Fibroblast of pulmonary artery (primary cell): Measurements from ENCODE around the gene FLRT1.

ENCODE experiments used
- DNase-seq: peaks from one replicate; pipeline ENCODE4 v3.0.0-alpha.2; 2010; ENCODE audit warnings: low read depth
- H3K4me3 ChIP-seq: replicated peaks from 2 replicates; pipeline ENCODE4 v1.5.1; 2011; ENCODE audit warnings: low read depth, mild to moderate bottlenecking, control low read depth, low read length, moderate library complexity
- TF ChIP-seq, protein P1 (sequence below): IDR thresholded peaks from 2 replicates; pipeline ENCODE4 v1.5.1; 2011; ENCODE audit warnings: mild to moderate bottlenecking, control low read depth, low read length, inconsistent platforms; ENCODE audit errors: missing control alignments

FLRT1 gene

GRCh38 chr11:64065141-64065465 is 29.4 kb downstream of the FLRT1 start:
- H3K4me3 ChIP-seq = no peak overlapping the region
- TF ChIP-seq, protein P1, sequence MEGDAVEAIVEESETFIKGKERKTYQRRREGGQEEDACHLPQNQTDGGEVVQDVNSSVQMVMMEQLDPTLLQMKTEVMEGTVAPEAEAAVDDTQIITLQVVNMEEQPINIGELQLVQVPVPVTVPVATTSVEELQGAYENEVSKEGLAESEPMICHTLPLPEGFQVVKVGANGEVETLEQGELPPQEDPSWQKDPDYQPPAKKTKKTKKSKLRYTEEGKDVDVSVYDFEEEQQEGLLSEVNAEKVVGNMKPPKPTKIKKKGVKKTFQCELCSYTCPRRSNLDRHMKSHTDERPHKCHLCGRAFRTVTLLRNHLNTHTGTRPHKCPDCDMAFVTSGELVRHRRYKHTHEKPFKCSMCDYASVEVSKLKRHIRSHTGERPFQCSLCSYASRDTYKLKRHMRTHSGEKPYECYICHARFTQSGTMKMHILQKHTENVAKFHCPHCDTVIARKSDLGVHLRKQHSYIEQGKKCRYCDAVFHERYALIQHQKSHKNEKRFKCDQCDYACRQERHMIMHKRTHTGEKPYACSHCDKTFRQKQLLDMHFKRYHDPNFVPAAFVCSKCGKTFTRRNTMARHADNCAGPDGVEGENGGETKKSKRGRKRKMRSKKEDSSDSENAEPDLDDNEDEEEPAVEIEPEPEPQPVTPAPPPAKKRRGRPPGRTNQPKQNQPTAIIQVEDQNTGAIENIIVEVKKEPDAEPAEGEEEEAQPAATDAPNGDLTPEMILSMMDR = no peak
- no peak for DNase-seq

- H3K4me3 ChIP-seq = no peak overlapping the region
- TF ChIP-seq, protein P1 = no peak
- no peak for DNase-seq
Observed at GRCh38 chr11:64065712-64066111, 30.0 kb downstream of the FLRT1 start.

DNA sequence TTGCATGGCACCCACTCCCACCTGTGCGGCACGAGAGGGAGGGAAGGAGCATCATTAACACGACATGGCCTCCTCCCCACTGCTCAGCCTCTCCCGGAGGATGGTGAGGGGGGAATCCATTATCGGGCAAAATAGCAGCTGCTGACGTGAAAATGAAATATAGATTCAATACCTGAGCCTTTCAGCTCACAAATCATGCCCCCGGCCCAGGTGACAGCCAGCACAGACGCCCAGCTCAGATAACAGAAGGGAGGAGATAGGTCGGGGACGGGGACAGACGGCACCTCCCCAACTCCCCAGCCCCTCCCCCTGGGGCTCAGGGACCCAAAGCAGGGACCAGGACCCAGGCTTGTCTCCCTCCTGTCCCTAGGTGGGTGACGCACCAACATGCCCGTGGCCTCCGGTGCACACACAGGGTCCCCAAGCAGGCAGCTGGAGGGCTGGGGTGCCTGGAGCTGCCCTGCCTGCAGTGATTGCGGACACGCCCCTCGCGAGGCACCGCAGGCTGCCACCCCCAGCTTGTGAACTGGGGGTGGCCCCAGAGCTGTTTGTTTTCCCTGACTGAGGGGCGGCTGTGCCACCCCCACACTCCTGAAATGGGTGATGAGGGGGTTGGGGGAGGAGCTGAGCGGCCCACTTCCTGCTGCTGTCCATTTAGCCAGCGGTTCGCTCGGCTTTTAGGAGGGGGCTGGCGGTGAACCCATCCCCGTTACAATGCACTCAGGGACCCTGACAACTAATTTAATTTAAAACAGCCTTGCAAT is 31.7 kb downstream of the FLRT1 start:
- no peak for DNase-seq
- H3K4me3 ChIP-seq = no peak overlapping the region
- TF ChIP-seq, protein P1 = no peak

GRCh38 chr11:64068705-64069400 is 33.1 kb downstream of the FLRT1 start:
- no peak for DNase-seq
- TF ChIP-seq, protein P1 = no peak
- no peak overlapping the region for H3K4me3 ChIP-seq

DNA sequence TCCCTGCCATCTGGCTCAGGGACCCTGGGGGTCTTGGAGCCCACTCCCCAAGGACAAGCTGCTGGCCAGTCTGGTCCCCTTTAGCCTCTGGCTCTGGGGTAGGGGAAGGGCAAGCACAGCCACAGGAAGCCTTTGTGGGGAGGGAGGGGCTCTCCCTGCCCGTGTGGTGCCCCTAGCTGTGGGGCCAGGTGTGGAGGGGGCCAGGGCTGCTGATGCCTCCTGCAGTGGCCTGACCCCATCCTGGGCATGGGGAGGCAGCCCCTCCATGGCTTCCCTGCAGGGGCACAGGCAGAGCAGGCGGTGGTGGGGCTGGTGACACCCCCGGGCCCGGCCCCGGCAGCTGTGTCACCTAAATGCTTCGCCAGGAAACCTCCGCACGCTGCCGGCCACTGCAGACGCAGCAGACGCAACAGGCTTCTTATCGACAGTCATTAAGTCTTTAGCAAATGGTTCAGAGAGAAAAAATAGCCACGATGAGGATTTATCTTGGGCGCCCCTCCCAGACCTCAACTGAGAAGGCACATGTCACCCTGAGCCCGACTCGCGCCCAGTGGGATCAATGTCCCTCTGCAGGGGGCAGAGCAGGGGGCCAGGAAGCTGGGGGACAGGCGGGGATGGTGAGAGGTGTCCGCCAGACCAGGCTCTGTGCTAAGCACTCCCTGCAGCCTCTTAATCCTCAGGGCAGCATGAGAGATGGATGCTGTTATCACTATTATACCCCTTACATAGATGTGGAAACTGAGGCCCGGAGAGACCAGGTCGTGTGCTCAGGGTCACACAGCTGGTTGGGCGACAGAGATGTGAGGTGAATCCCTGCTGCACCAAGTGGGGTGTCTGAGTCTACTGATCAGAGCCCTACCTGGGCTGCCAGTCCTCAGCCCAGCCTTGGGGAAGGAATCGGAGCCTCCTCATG is 33.9 kb downstream of the FLRT1 start:
- TF ChIP-seq, protein P1 = no peak
- H3K4me3 ChIP-seq = no peak overlapping the region
- no peak for DNase-seq

DNA sequence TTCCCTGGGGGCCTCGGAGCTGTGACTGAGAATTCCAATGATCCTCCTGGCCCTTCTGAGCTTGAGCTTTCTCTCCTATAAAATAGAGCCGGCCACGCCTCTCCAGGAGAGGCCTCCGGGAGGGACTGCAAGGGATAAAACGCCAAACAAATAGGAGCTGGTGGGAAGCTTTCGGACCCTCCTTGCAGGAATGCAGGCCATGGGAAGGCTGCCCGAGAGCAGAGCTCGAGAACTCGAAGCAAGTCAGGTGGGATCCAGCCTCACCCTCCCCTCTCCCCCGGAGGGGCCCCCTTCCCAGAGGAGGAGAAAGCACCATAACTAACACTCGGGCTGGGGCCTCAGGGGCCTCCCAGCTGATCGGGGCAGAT is 34.6 kb downstream of the FLRT1 start:
- TF ChIP-seq, protein P1 = no peak
- no peak for DNase-seq
- H3K4me3 ChIP-seq = no peak overlapping the region
